DND-41 (cell line): ENCODE data around the gene GNG13.

Experiments used
- EZH2 ChIP-seq: IDR thresholded peaks from 3 replicates; pipeline ENCODE4 v1.6.1; 2012; ENCODE audit warnings: borderline replicate concordance, low read depth, mild to moderate bottlenecking, moderate library complexity, low read length, inconsistent platforms; ENCODE audit not compliant: severe bottlenecking
- TF ChIP-seq, protein P1 (sequence below): IDR thresholded peaks from 2 replicates; pipeline ENCODE4 v1.5.1; 2012; ENCODE audit warnings: borderline replicate concordance, low read length, moderate library complexity, mild to moderate bottlenecking; ENCODE audit not compliant: poor library complexity, severe bottlenecking; ENCODE audit errors: extremely low read depth

DNA sequence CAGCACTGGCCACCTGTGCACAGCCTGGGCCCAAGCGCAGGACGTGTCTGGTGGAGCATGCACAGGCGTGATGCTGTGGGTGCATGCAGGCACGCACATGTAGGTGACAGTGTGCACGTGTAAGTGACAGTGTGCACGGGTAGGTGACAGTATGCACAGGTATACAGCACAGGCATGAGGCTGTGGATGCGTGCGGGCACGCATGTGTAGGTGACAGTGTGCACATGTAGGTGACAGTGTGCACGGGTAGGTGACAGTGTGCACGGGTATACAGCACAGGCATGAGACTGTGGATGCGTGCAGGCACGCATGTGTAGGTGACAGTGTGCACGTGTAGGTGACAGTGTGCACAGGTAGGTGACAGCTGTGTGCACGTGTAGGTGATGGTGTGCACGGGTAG lies 20.2 kb downstream of the GNG13 start:
- TF ChIP-seq EZH2 = no peak
- TF ChIP-seq, protein P1, sequence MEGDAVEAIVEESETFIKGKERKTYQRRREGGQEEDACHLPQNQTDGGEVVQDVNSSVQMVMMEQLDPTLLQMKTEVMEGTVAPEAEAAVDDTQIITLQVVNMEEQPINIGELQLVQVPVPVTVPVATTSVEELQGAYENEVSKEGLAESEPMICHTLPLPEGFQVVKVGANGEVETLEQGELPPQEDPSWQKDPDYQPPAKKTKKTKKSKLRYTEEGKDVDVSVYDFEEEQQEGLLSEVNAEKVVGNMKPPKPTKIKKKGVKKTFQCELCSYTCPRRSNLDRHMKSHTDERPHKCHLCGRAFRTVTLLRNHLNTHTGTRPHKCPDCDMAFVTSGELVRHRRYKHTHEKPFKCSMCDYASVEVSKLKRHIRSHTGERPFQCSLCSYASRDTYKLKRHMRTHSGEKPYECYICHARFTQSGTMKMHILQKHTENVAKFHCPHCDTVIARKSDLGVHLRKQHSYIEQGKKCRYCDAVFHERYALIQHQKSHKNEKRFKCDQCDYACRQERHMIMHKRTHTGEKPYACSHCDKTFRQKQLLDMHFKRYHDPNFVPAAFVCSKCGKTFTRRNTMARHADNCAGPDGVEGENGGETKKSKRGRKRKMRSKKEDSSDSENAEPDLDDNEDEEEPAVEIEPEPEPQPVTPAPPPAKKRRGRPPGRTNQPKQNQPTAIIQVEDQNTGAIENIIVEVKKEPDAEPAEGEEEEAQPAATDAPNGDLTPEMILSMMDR = no peak
